HEK293 (cell line): ENCODE data around the gene SEMG2.

Experiments used
- CTCF ChIA-PET: fragments of 350-600 bp; formaldehyde crosslinking; extraction: SDS; loops from one replicate; lab custom pipeline; 2021; ENCODE audit warnings: antibody characterized with exemption; lab: Yijun Ruan, JAX
- POLR2A ChIA-PET: fragments of 300-600 bp; formaldehyde crosslinking; extraction: SDS; loops from one replicate; lab custom pipeline; 2020; ENCODE audit warnings: antibody characterized with exemption, inconsistent platforms; lab: Yijun Ruan, JAX
- H3K27ac ChIP-seq: fragments of 200-500 bp; sonication (Bioruptor generic); 2 replicates; pipeline ENCODE4 v1.5.1; 2014; ENCODE audit warnings: low read depth, low read length, control low read depth, inconsistent platforms; ENCODE audit errors: extremely low read depth
- H3K36me3 ChIP-seq, 2 experiments: fragments of 200-500 bp in 1 of 2; sonication (Bioruptor generic) in 1 of 2; 1 replicate in 1 of 2; 2 replicates in 1 of 2; pipeline ENCODE4 v1.5.1; 2014 to 2017; ENCODE audit warnings: inconsistent platforms in 2 of 2, low read length in 2 of 2; ENCODE audit not compliant: control insufficient read depth in 2 of 2, insufficient read depth in 1 of 2
- H3K4me1 ChIP-seq: fragments of 200-500 bp; sonication (Bioruptor generic); 2 replicates; pipeline ENCODE4 v1.5.1; 2014; ENCODE audit warnings: mild to moderate bottlenecking, low read length, inconsistent platforms; ENCODE audit not compliant: control insufficient read depth, insufficient read depth
- H3K4me3 ChIP-seq: 2 replicates; pipeline ENCODE4 v1.5.1; 2011; ENCODE audit warnings: low read depth, mild to moderate bottlenecking, control low read depth, low read length, moderate library complexity
- H3K9me3 ChIP-seq: fragments of 200-500 bp; sonication (Bioruptor generic); 2 replicates; pipeline ENCODE4 v1.5.1; 2014; ENCODE audit warnings: low read depth, low read length, inconsistent platforms; ENCODE audit not compliant: control insufficient read depth, insufficient read depth
- ATF2 ChIP-seq: fragments of 450-650 bp; formaldehyde crosslinking; IDR thresholded peaks from 2 replicates; pipeline ENCODE4 v1.5.1; 2016; ENCODE audit warnings: missing biosample characterization, missing genetic modification characterization, low read depth
- MYNN ChIP-seq: fragments of 450-650 bp; formaldehyde crosslinking; IDR thresholded peaks from 2 replicates; pipeline ENCODE4 v1.5.1; 2016; ENCODE audit warnings: missing biosample characterization, missing genetic modification characterization, borderline replicate concordance
- PATZ1 ChIP-seq: fragments of 450-650 bp; formaldehyde crosslinking; IDR thresholded peaks from 2 replicates; pipeline ENCODE4 v1.5.1; 2016; ENCODE audit warnings: missing biosample characterization, missing genetic modification characterization
- PRDM1 ChIP-seq: fragments of 450-650 bp; formaldehyde crosslinking; IDR thresholded peaks from 2 replicates; pipeline ENCODE4; 2016; ENCODE audit warnings: missing biosample characterization, missing genetic modification characterization
- PRDM2 ChIP-seq: fragments of 450-650 bp; formaldehyde crosslinking; IDR thresholded peaks from 2 replicates; pipeline ENCODE4 v1.5.1; 2016; ENCODE audit warnings: missing biosample characterization, missing genetic modification characterization, borderline replicate concordance
- ZBTB6 ChIP-seq: fragments of 450-650 bp; formaldehyde crosslinking; IDR thresholded peaks from 2 replicates; pipeline ENCODE4 v1.5.1; 2017; ENCODE audit warnings: missing biosample characterization, missing genetic modification characterization
- ZNF280C ChIP-seq: fragments of 450-650 bp; formaldehyde crosslinking; IDR thresholded peaks from 2 replicates; pipeline ENCODE4 v1.5.1; 2016; ENCODE audit warnings: missing biosample characterization, missing genetic modification characterization
- ZNF362 ChIP-seq: fragments of 450-650 bp; formaldehyde crosslinking; IDR thresholded peaks from 2 replicates; pipeline ENCODE4 v1.5.1; 2016; ENCODE audit warnings: missing biosample characterization, missing genetic modification characterization
- ZNF423 ChIP-seq: fragments of 450-650 bp; formaldehyde crosslinking; IDR thresholded peaks from 2 replicates; pipeline ENCODE4 v1.5.1; 2016; ENCODE audit warnings: missing biosample characterization, missing genetic modification characterization
- ZNF624 ChIP-seq: fragments of 450-650 bp; formaldehyde crosslinking; IDR thresholded peaks from 2 replicates; pipeline ENCODE4 v1.5.1; 2017; ENCODE audit warnings: missing biosample characterization, missing genetic modification characterization
- ZNF654 ChIP-seq: fragments of 450-650 bp; formaldehyde crosslinking; IDR thresholded peaks from 2 replicates; pipeline ENCODE4 v1.5.1; 2016; ENCODE audit warnings: low read depth, missing biosample characterization, missing genetic modification characterization
- ZNF692 ChIP-seq: fragments of 450-650 bp; formaldehyde crosslinking; IDR thresholded peaks from 2 replicates; pipeline ENCODE4 v1.5.1; 2016; ENCODE audit warnings: missing biosample characterization, missing genetic modification characterization
- ZSCAN16 ChIP-seq: fragments of 450-650 bp; formaldehyde crosslinking; IDR thresholded peaks from 2 replicates; pipeline ENCODE4 v1.5.1; 2016; ENCODE audit warnings: missing biosample characterization, missing genetic modification characterization

Gene SEMG2

GRCh38 chr20:45226287-45226686, 5.1 kb downstream of the SEMG2 start:
- Histone ChIP-seq H3K27ac (no peak overlapping the region), H3K4me1 (no peaks in the 10 kb centered on the region), H3K36me3 (no peaks in the 10 kb centered on the region), H3K4me3 (no peak overlapping the region), H3K9me3 (no peaks in the 10 kb centered on the region)
- POLR2A ChIA-PET, result no interaction called here
- CTCF ChIA-PET, result no interaction called here
- TF ChIP-seq ZNF280C (tag by site-specific recombination), result no peak

- H3K4me3 ChIP-seq, result no peak overlapping the region
- ChIA-PET POLR2A (no interaction called here), CTCF (interaction anchor here (0.6 to 1.4 kb wide), 7 partner anchors 16 to 195 kb away, joined by 3 to 6 read pairs (median 4); no protein-coding TSS in a partner anchor)
- H3K4me1 ChIP-seq, result no peaks in the 10 kb centered on the region
- H3K9me3 ChIP-seq, result no peaks in the 10 kb centered on the region
- H3K27ac ChIP-seq, result no peak overlapping the region
- H3K36me3 ChIP-seq, result no peaks in the 10 kb centered on the region
- TF ChIP-seq ZNF654 (tag by site-specific recombination), result peak; percentile 19; the same call in 1 of the 2 replicates
- no peak for TF ChIP-seq PRDM1 (tag by site-specific recombination)
Observed at GRCh38 chr20:45229264-45230056, 8.3 kb downstream of the SEMG2 start.

GRCh38 chr20:45230631-45231030, 9.5 kb downstream of the SEMG2 start:
- CTCF ChIA-PET, result interaction anchor here (0.6 kb wide), 1 partner anchor 79 kb away, joined by 3 read pairs; no protein-coding TSS in a partner anchor
- POLR2A ChIA-PET, result no interaction called here
- no peak overlapping the region for H3K4me3 ChIP-seq
- TF ChIP-seq PRDM2 (tag by site-specific recombination), result no peak
- no peak for TF ChIP-seq ZNF362 (tag by site-specific recombination)
- TF ChIP-seq ZNF624 (tag by site-specific recombination), result no peak
- no peak for TF ChIP-seq PATZ1 (tag by site-specific recombination)
- no peak for TF ChIP-seq ZNF692 (tag by site-specific recombination)
- TF ChIP-seq ZNF423 (tag by site-specific recombination), result no peak
- TF ChIP-seq ATF2 (tag by site-specific recombination), result no peak
- no peak for TF ChIP-seq ZBTB6
- no peak for TF ChIP-seq MYNN (tag by site-specific recombination)
- no peak for TF ChIP-seq ZSCAN16 (tag by site-specific recombination)

More at GRCh38 chr20:45230631-45231030, 9.5 kb downstream of the SEMG2 start:
- H3K27ac ChIP-seq, result no peak overlapping the region
- H3K9me3 ChIP-seq, result no peaks in the 10 kb centered on the region
- H3K4me1 ChIP-seq, result no peaks in the 10 kb centered on the region
- H3K36me3 ChIP-seq, result no peaks in the 10 kb centered on the region
